Endodermal cell (in vitro differentiated cells): ENCODE data around the gene PTOV1. TPM values are rescaled to one million over a fixed set of nuclear protein-coding genes. Genes with fewer than 3 reads are reported as not detected.

Experiments
- DNase-seq: peaks from one replicate; pipeline ENCODE4 v3.0.0-alpha.2; 2017
- H3K27ac ChIP-seq: 2 replicates; pipeline ENCODE4 v1.5.1; 2013; ENCODE audit warnings: mild to moderate bottlenecking, low read depth, low read length, moderate library complexity
- H3K27me3 ChIP-seq: 2 replicates; pipeline ENCODE4 v1.6.1; 2013; ENCODE audit warnings: mild to moderate bottlenecking, low read length, moderate library complexity; ENCODE audit not compliant: insufficient read depth, control insufficient read depth, poor library complexity, severe bottlenecking
- H3K36me3 ChIP-seq: 2 replicates; pipeline ENCODE4 v1.7.0; 2013; ENCODE audit warnings: mild to moderate bottlenecking, low read length, moderate library complexity; ENCODE audit not compliant: control insufficient read depth, insufficient read depth
- H3K4me1 ChIP-seq: one replicate; pipeline ENCODE4 v1.7.0; 2013; ENCODE audit warnings: low read length; ENCODE audit not compliant: control insufficient read depth, insufficient read depth
- H3K4me3 ChIP-seq: 2 replicates; pipeline ENCODE4 v1.5.1; 2013; ENCODE audit warnings: mild to moderate bottlenecking, low read length, moderate library complexity
- H3K9ac ChIP-seq: 2 replicates; pipeline ENCODE4 v1.6.1; 2013; ENCODE audit warnings: mild to moderate bottlenecking, low read length, moderate library complexity; ENCODE audit not compliant: poor library complexity, severe bottlenecking; ENCODE audit errors: extremely low read depth
- H3K9me3 ChIP-seq: 2 replicates; pipeline ENCODE4 v1.6.1; 2013; ENCODE audit warnings: mild to moderate bottlenecking, low read length, moderate library complexity; ENCODE audit not compliant: control insufficient read depth
- H3K27ac Mint-ChIP-seq: 2 replicates; pipeline ENCODE4 v1.8.0; 2020; ENCODE audit warnings: mixed read lengths
- H3K27me3 Mint-ChIP-seq: 2 replicates; pipeline ENCODE4 v1.8.0; 2021; ENCODE audit warnings: mild to moderate bottlenecking, mixed read lengths; ENCODE audit not compliant: insufficient read depth
- H3K36me3 Mint-ChIP-seq: 2 replicates; pipeline ENCODE4 v1.8.0; 2020; ENCODE audit warnings: low read depth, mixed read lengths
- H3K4me1 Mint-ChIP-seq: 2 replicates; pipeline ENCODE4 v1.8.0; 2020; ENCODE audit warnings: mixed read lengths
- H3K4me3 Mint-ChIP-seq: 2 replicates; pipeline ENCODE4 v1.8.0; 2020; ENCODE audit warnings: mild to moderate bottlenecking, moderate library complexity, mixed read lengths
- H3K9me3 Mint-ChIP-seq: 2 replicates; pipeline ENCODE4 v1.8.0; 2020; ENCODE audit warnings: mild to moderate bottlenecking, mixed read lengths
- WGBS, 2 experiments: methylation state at CpG; one replicate each; pipeline versions ENCODE4 v1.1.5 to v1.1.7; 2013; ENCODE audit warnings: missing lambda C conversion rate in 2 of 2, mixed read lengths in 1 of 2; ENCODE audit not compliant: insufficient coverage in 1 of 2, insufficient read length in 1 of 2; 5-methylcytosine and 5-hydroxymethylcytosine counted together
- total RNA-seq, 2 donors: library from RNA; stranded (reverse); fragmentation: NEBNext Ultra II Directional in 1 of 2; extraction: Animal tissue kit (Norgen Biotek cat#: 25700) in 1 of 2; gene quantifications; 2 replicates in 1 of 2; 3 replicates in 1 of 2; pipeline ENCODE4 v1.2.1, GENCODE V29; 2021
- TF ChIP-seq, protein P1 (sequence below): fragments of 200-600 bp; sonication (generic); conservative IDR thresholded peaks from 2 replicates; pipeline ENCODE4 v1.5.0; 2021; ENCODE audit warnings: antibody characterized with exemption, mild to moderate bottlenecking

PTOV1 gene
- total RNA-seq, 2 donors from 2014 or later: 279 to 287 TPM

GRCh38 chr19:49846408-49846807 lies 4.6 kb upstream of the PTOV1 start:
- no peaks in the 10 kb centered on the region for H3K27me3 Mint-ChIP-seq
- Histone ChIP-seq H3K27ac (no peak overlapping the region), H3K4me1 (no peaks in the 10 kb centered on the region), H3K4me3 (no peak overlapping the region), H3K36me3 (peaks cover 12% of the 10 kb centered on the region), H3K27me3 (no peaks in the 10 kb centered on the region), H3K9ac (no peak overlapping the region), H3K9me3 (peaks cover 7% of the 10 kb centered on the region)
- no peak for DNase-seq
- WGBS, 2 experiments: 63 to 77% methylated on average over 3 to 5 of the region's 5 CpGs
- H3K4me1 Mint-ChIP-seq: peaks cover 6% of the 10 kb centered on the region
- peaks cover 7% of the 10 kb centered on the region for H3K9me3 Mint-ChIP-seq
- TF ChIP-seq, protein P1, sequence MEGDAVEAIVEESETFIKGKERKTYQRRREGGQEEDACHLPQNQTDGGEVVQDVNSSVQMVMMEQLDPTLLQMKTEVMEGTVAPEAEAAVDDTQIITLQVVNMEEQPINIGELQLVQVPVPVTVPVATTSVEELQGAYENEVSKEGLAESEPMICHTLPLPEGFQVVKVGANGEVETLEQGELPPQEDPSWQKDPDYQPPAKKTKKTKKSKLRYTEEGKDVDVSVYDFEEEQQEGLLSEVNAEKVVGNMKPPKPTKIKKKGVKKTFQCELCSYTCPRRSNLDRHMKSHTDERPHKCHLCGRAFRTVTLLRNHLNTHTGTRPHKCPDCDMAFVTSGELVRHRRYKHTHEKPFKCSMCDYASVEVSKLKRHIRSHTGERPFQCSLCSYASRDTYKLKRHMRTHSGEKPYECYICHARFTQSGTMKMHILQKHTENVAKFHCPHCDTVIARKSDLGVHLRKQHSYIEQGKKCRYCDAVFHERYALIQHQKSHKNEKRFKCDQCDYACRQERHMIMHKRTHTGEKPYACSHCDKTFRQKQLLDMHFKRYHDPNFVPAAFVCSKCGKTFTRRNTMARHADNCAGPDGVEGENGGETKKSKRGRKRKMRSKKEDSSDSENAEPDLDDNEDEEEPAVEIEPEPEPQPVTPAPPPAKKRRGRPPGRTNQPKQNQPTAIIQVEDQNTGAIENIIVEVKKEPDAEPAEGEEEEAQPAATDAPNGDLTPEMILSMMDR: no peak
- no peak overlapping the region for H3K4me3 Mint-ChIP-seq
- H3K36me3 Mint-ChIP-seq: peaks cover 23% of the 10 kb centered on the region
- no peak overlapping the region for H3K27ac Mint-ChIP-seq

GRCh38 chr19:49847731-49848696 lies 2.9 kb upstream of the PTOV1 start:
- DNase-seq: no peak
- Histone ChIP-seq H3K4me3 (no peak overlapping the region), H3K4me1 (peaks cover 5% of the 10 kb centered on the region), H3K27ac (no peak overlapping the region), H3K27me3 (no peaks in the 10 kb centered on the region), H3K36me3 (peaks cover 12% of the 10 kb centered on the region), H3K9ac (no peak overlapping the region), H3K9me3 (peaks cover 7% of the 10 kb centered on the region)
- peaks cover 7% of the 10 kb centered on the region for H3K9me3 Mint-ChIP-seq
- H3K4me3 Mint-ChIP-seq: no peak overlapping the region
- TF ChIP-seq, protein P1: no peak
- WGBS, 2 experiments: 89 to 95% methylated on average over 9 to 10 of the region's 10 CpGs
- H3K4me1 Mint-ChIP-seq: peaks cover 16% of the 10 kb centered on the region
- no peaks in the 10 kb centered on the region for H3K27me3 Mint-ChIP-seq
- peaks cover 30% of the 10 kb centered on the region for H3K36me3 Mint-ChIP-seq
- H3K27ac Mint-ChIP-seq: no peak overlapping the region

GRCh38 chr19:49848938-49849337 lies 2.0 kb upstream of the PTOV1 start:
- Mint-ChIP-seq H3K27me3 (no peaks in the 10 kb centered on the region), H3K27ac (no peak overlapping the region), H3K4me3 (no peak overlapping the region), H3K36me3 (peaks cover 30% of the 10 kb centered on the region), H3K9me3 (peaks cover 7% of the 10 kb centered on the region), H3K4me1 (peaks cover 21% of the 10 kb centered on the region)
- no peak overlapping the region for H3K27ac ChIP-seq
- H3K9ac ChIP-seq: no peak overlapping the region
- TF ChIP-seq, protein P1: no peak
- H3K4me3 ChIP-seq: no peak overlapping the region
- peaks cover 7% of the 10 kb centered on the region for H3K9me3 ChIP-seq
- no peaks in the 10 kb centered on the region for H3K27me3 ChIP-seq
- no peak for DNase-seq
- WGBS, 2 experiments: 92 to 99% methylated on average over 2 to 3 of the region's 3 CpGs
- H3K4me1 ChIP-seq: peaks cover 5% of the 10 kb centered on the region
- H3K36me3 ChIP-seq: peaks cover 12% of the 10 kb centered on the region
